Measurements from ENCODE around the gene ZNF555. TPM values are rescaled to one million over a fixed set of nuclear protein-coding genes. Genes with fewer than 3 reads are reported as not detected.
"Not testable (repeated sequence)": the region's sequence is repeated elsewhere in the genome, so short reads cannot be mapped to it uniquely, and the experiment has no call there.

Gene ZNF555
- total RNA-seq, 1 donor from 2014 or later, result 5.9 TPM

- no peak overlapping the region for H3K27ac Mint-ChIP-seq (ENCODE audit: unreplicated experiment)
- peak overlapping the region; percentile 99 for H3K4me3 Mint-ChIP-seq (ENCODE audit: unreplicated experiment)
- peaks cover 14% of the 10 kb centered on the region for H3K4me1 Mint-ChIP-seq (ENCODE audit: unreplicated experiment)
- no peaks in the 10 kb centered on the region for H3K36me3 Mint-ChIP-seq (ENCODE audit: unreplicated experiment)
- TF ChIP-seq CTCF (IDR thresholded peaks at IDR 0.05), result no peak
- no peak for DNase-seq (ENCODE audit: extremely low spot score, unreplicated experiment)
- H3K27me3 Mint-ChIP-seq (ENCODE audit: unreplicated experiment), result no peaks in the 10 kb centered on the region
- H3K9me3 Mint-ChIP-seq (ENCODE audit: unreplicated experiment), result no peaks in the 10 kb centered on the region
Observed at GRCh38 chr19:2902590-2903218, 61.4 kb downstream of the ZNF555 start.

- not testable (repeated sequence) for DNase-seq (ENCODE audit: extremely low spot score, unreplicated experiment); H3K4me3 Mint-ChIP-seq (ENCODE audit: unreplicated experiment); H3K36me3 Mint-ChIP-seq (ENCODE audit: unreplicated experiment); H3K27me3 Mint-ChIP-seq (ENCODE audit: unreplicated experiment); H3K9me3 Mint-ChIP-seq (ENCODE audit: unreplicated experiment); H3K27ac Mint-ChIP-seq (ENCODE audit: unreplicated experiment)
- peaks cover 14% of the 10 kb centered on the region for H3K4me1 Mint-ChIP-seq (ENCODE audit: unreplicated experiment)
Observed at GRCh38 chr19:2903326-2903725, 62.1 kb downstream of the ZNF555 start.

GRCh38 chr19:2905918-2906519 lies 64.7 kb downstream of the ZNF555 start:
- Mint-ChIP-seq H3K4me3 (ENCODE audit: unreplicated experiment) (no peak overlapping the region), H3K27ac (ENCODE audit: unreplicated experiment) (no peak overlapping the region)
- no peak for TF ChIP-seq CTCF (IDR thresholded peaks at IDR 0.05)

GRCh38 chr19:2906631-2907195 lies 65.4 kb downstream of the ZNF555 start:
- H3K27me3 Mint-ChIP-seq (ENCODE audit: unreplicated experiment), result no peaks in the 10 kb centered on the region
- H3K36me3 Mint-ChIP-seq (ENCODE audit: unreplicated experiment), result peaks cover 7% of the 10 kb centered on the region
- TF ChIP-seq CTCF (IDR thresholded peaks at IDR 0.05), result no peak
- peaks cover 16% of the 10 kb centered on the region for H3K4me1 Mint-ChIP-seq (ENCODE audit: unreplicated experiment)
- no peak for DNase-seq (ENCODE audit: extremely low spot score, unreplicated experiment)
- H3K9me3 Mint-ChIP-seq (ENCODE audit: unreplicated experiment), result peaks cover 1% of the 10 kb centered on the region
- H3K4me3 Mint-ChIP-seq (ENCODE audit: unreplicated experiment), result no peak overlapping the region
- H3K27ac Mint-ChIP-seq (ENCODE audit: unreplicated experiment), result no peak overlapping the region

More at GRCh38 chr19:2905918-2906519, 64.7 kb downstream of the ZNF555 start:
- H3K36me3 Mint-ChIP-seq (ENCODE audit: unreplicated experiment), result peaks cover 6% of the 10 kb centered on the region
- H3K27me3 Mint-ChIP-seq (ENCODE audit: unreplicated experiment), result no peaks in the 10 kb centered on the region
- H3K9me3 Mint-ChIP-seq (ENCODE audit: unreplicated experiment), result no peaks in the 10 kb centered on the region
- peaks cover 17% of the 10 kb centered on the region for H3K4me1 Mint-ChIP-seq (ENCODE audit: unreplicated experiment)
- no peak for DNase-seq (ENCODE audit: extremely low spot score, unreplicated experiment)

Other genes starting within 250 kb of the ZNF555 start
- 5.1 TPM in 2 replicates for gene GNG7, start 138.8 kb upstream of the ZNF555 start, total RNA-seq
- 5.8 and 6.9 TPM in 2 replicates for gene DIRAS1, start 120.1 kb upstream of the ZNF555 start, total RNA-seq
- 36.5 and 41.2 TPM in 2 replicates for gene SLC39A3, start 101.5 kb upstream of the ZNF555 start, total RNA-seq
- 50.7 and 53.2 TPM in 2 replicates for gene SGTA, start 58.2 kb upstream of the ZNF555 start, total RNA-seq
- gene THOP1, start 56.0 kb upstream of the ZNF555 start, total RNA-seq, result 43.4 and 45.2 TPM in 2 replicates
- gene ZNF554, start 21.6 kb upstream of the ZNF555 start, total RNA-seq, result 7.1 and 7.4 TPM in 2 replicates
- gene ZNF556, start 25.9 kb downstream of the ZNF555 start, total RNA-seq, result not detected in 2 replicates
- gene ZNF57, start 59.5 kb downstream of the ZNF555 start, total RNA-seq, result 3.6 and 4.0 TPM in 2 replicates
- 4.0 and 4.9 TPM in 2 replicates for gene ZNF77, start 103.5 kb downstream of the ZNF555 start, total RNA-seq
- gene TLE6, start 136.1 kb downstream of the ZNF555 start, total RNA-seq, result 0.65 and 1.5 TPM in 2 replicates
- 13.2 and 14.9 TPM in 2 replicates for gene TLE2, start 187.8 kb downstream of the ZNF555 start, total RNA-seq
- 359 and 366 TPM in 2 replicates for gene TLE5, start 221.0 kb downstream of the ZNF555 start, total RNA-seq